HCT116 (cell line): ENCODE results near the gene TMEM45A. TPM values are rescaled to one million over a fixed set of nuclear protein-coding genes. Genes with fewer than 3 reads are reported as not detected.

Experiments used
- ATAC-seq: fragments of 200-7000 bp; cut with Tn5 transposase; 2 replicates; pipeline ENCODE4 v1.9.1; 2020; ENCODE audit warnings: mild to moderate bottlenecking, moderate library complexity
- BruUV-seq: library from RNA; stranded (reverse); fragments of 400-500 nt; replicated peaks from 2 replicates; lab custom pipeline; 2021; lab: Mats Ljungman, UMichigan
- CTCF ChIA-PET: fragments of 300-600 bp; sonication (Branson Sonifier 250); formaldehyde crosslinking; loops from one replicate; lab custom pipeline; 2021; ENCODE audit warnings: antibody characterized with exemption; lab: Charles Lee
- POLR2A ChIA-PET: fragments of 300-600, 350-600 bp; sonication (Branson Sonifier 250); formaldehyde crosslinking; loops from one replicate; lab custom pipeline; 2021; ENCODE audit warnings: antibody characterized with exemption; lab: Charles Lee
- RAD21 ChIA-PET, 2 experiments: fragments of 300-600 bp; sonication (Branson Sonifier 250); formaldehyde crosslinking; loops; one replicate each; lab custom pipeline; 2023; ENCODE audit warnings: low total read pairs in 2 of 2; ENCODE audit not compliant: uncharacterized antibody in 2 of 2, unreplicated experiment in 2 of 2, low non-redundant PET in 1 of 2; lab: Charles Lee
- DNase-seq: peaks from one replicate; pipeline ENCODE4 v3.0.0-alpha.2; 2010; ENCODE audit warnings: low read depth, low spot score
- H2AFZ ChIP-seq: fragments of 200-600 bp; shearing (Covaris generic), sonication (generic); 2 replicates; pipeline ENCODE4 v1.6.1; 2017; ENCODE audit warnings: low read depth, mixed run types, mixed read lengths, antibody characterized with exemption, low read length; ENCODE audit not compliant: poor library complexity, severe bottlenecking
- H3K27ac ChIP-seq: 2 replicates; pipeline ENCODE4 v1.5.1; 2012; ENCODE audit warnings: low read depth, low read length
- H3K27me3 ChIP-seq: fragments of 200-600 bp; sonication (generic); 2 replicates; pipeline ENCODE4 v1.6.1; 2016; ENCODE audit warnings: mixed run types, low read length, mixed read lengths; ENCODE audit not compliant: insufficient read depth
- H3K36me3 ChIP-seq, 2 experiments: fragments of 200-500 bp in 1 of 2; fragments of 200-600 bp in 1 of 2; sonication (Bioruptor generic) in 1 of 2; sonication (generic) in 1 of 2; 2 replicates each; pipeline versions ENCODE4 v1.5.1 to v1.6.1; 2014 to 2016; ENCODE audit warnings: low read length in 2 of 2, inconsistent platforms in 1 of 2, mixed read lengths in 1 of 2, mixed run types in 1 of 2; ENCODE audit not compliant: insufficient read depth in 2 of 2, control insufficient read depth in 1 of 2
- H3K4me1 ChIP-seq, 2 experiments: fragments of 200-600 bp in 1 of 2; sonication (generic) in 1 of 2; 2 replicates each; pipeline versions ENCODE4 v1.5.1 to v1.6.1; 2012 to 2017; ENCODE audit warnings: low read length in 2 of 2, inconsistent platforms in 1 of 2, mild to moderate bottlenecking in 1 of 2, mixed read lengths in 1 of 2, mixed run types in 1 of 2, moderate library complexity in 1 of 2; ENCODE audit not compliant: insufficient read depth in 2 of 2, control insufficient read depth in 1 of 2
- H3K4me2 ChIP-seq: fragments of 200-600 bp; sonication (generic); 2 replicates; pipeline ENCODE4 v1.6.1; 2017; ENCODE audit warnings: mixed run types, low read length, mixed read lengths
- H3K4me3 ChIP-seq, 2 experiments: fragments of 200-600 bp in 1 of 2; sonication (generic) in 1 of 2; replicated peaks in 1 of 2; 2 replicates each; pipeline ENCODE4 v1.5.1; 2011 to 2016; ENCODE audit warnings: low read length in 2 of 2, control low read depth in 1 of 2, low read depth in 1 of 2, mild to moderate bottlenecking in 1 of 2, mixed read lengths in 1 of 2, mixed run types in 1 of 2
- H3K79me2 ChIP-seq: fragments of 200-600 bp; sonication (generic); 2 replicates; pipeline ENCODE4 v1.6.1; 2017; ENCODE audit warnings: mild to moderate bottlenecking, mixed run types, low read length, moderate library complexity, mixed read lengths; ENCODE audit not compliant: insufficient read depth
- H3K9ac ChIP-seq: fragments of 200-600 bp; sonication (generic); 2 replicates; pipeline ENCODE4 v1.6.1; 2016; ENCODE audit warnings: low read length, mixed read lengths
- H3K9me2 ChIP-seq: fragments of 200-600 bp; sonication (generic), shearing (Covaris generic); 2 replicates; pipeline ENCODE4 v1.6.1; 2017; ENCODE audit warnings: mixed run types, mild to moderate bottlenecking, moderate library complexity; ENCODE audit not compliant: insufficient read depth
- H3K9me3 ChIP-seq, 2 experiments: fragments of 200-500 bp in 1 of 2; fragments of 200-600 bp in 1 of 2; sonication (Bioruptor generic) in 1 of 2; sonication (generic) in 1 of 2; 2 replicates each; pipeline ENCODE4 v1.6.1; 2014 to 2017; ENCODE audit warnings: low read length in 2 of 2, mixed read lengths in 2 of 2, inconsistent platforms in 1 of 2, low read depth in 1 of 2, mild to moderate bottlenecking in 1 of 2, mixed run types in 1 of 2, moderate library complexity in 1 of 2; ENCODE audit not compliant: control insufficient read depth in 1 of 2, insufficient read depth in 1 of 2
- H4K20me1 ChIP-seq: fragments of 200-600 bp; sonication (generic), shearing (Covaris generic); 2 replicates; pipeline ENCODE4 v1.6.1; 2017; ENCODE audit warnings: mixed run types, mild to moderate bottlenecking, moderate library complexity; ENCODE audit not compliant: insufficient read depth
- CEBPB ChIP-seq: IDR thresholded peaks from 2 replicates; pipeline ENCODE4 v1.6.1; 2012; ENCODE audit warnings: low read depth
- EGR1 ChIP-seq: IDR thresholded peaks from 2 replicates; pipeline ENCODE4 v1.6.1; 2012; ENCODE audit warnings: low read depth
- ELF1 ChIP-seq: IDR thresholded peaks from 2 replicates; pipeline ENCODE4 v1.6.1; 2012; ENCODE audit warnings: low read depth, borderline replicate concordance
- EZH2 ChIP-seq: fragments of 200-600 bp; sonication (generic); IDR thresholded peaks from 2 replicates; pipeline ENCODE4 v1.6.1; 2017; ENCODE audit warnings: antibody characterized with exemption, mixed run types
- RAD21 ChIP-seq: IDR thresholded peaks from 2 replicates; pipeline ENCODE4 v1.6.1; 2012; ENCODE audit warnings: low read depth, mild to moderate bottlenecking
- SP1 ChIP-seq: IDR thresholded peaks from 2 replicates; pipeline ENCODE4 v1.6.1; 2012; ENCODE audit warnings: low read depth
- YY1 ChIP-seq: IDR thresholded peaks from 2 replicates; pipeline ENCODE4 v1.6.1; 2011; ENCODE audit warnings: low read length, low read depth, moderate library complexity, mild to moderate bottlenecking; ENCODE audit not compliant: insufficient replicate concordance; ENCODE audit errors: extremely low read depth
- ZFX ChIP-seq: fragments of 450-650 bp; IDR thresholded peaks from 2 replicates; pipeline ENCODE4 v1.6.1; 2017
- ZNF274 ChIP-seq: fragments of 200-500 bp; sonication (Bioruptor generic); IDR thresholded peaks from 2 replicates; pipeline ENCODE4 v1.6.1; 2014; ENCODE audit warnings: mild to moderate bottlenecking, low read depth, low read length, inconsistent platforms
- intact Hi-C: fragments of 100-400 bp; cut with micrococcal nuclease; formaldehyde crosslinking; loops from 2 replicates; pipeline ENCODE4 v1.10.0; 2022
- total RNA-seq: library from RNA; stranded (reverse); gene quantifications from one replicate; pipeline ENCODE4 v1.2.1, GENCODE V29; 2021; ENCODE audit not compliant: unreplicated experiment
- TF ChIP-seq, protein P1 (sequence below): IDR thresholded peaks from 2 replicates; pipeline ENCODE4 v1.6.1; 2011; ENCODE audit warnings: mild to moderate bottlenecking, low read length, moderate library complexity; ENCODE audit not compliant: insufficient replicate concordance; ENCODE audit errors: extremely low read depth
- TF ChIP-seq, protein P2 (sequence below), 3 experiments: fragments of 200-600 bp in 1 of 3; sonication (generic) in 1 of 3; IDR thresholded peaks in 2 of 3; conservative IDR thresholded peaks in 1 of 3; 2 replicates each; pipeline ENCODE4 v1.5.1; 2012 to 2017; ENCODE audit warnings: low read depth in 2 of 3, low read length in 2 of 3, antibody characterized with exemption in 1 of 3, borderline replicate concordance in 1 of 3, control low read depth in 1 of 3, mild to moderate bottlenecking in 1 of 3, mixed read lengths in 1 of 3, mixed run types in 1 of 3, moderate library complexity in 1 of 3; ENCODE audit not compliant: insufficient read depth in 1 of 3
- TF ChIP-seq, protein P3 (sequence below): IDR thresholded peaks from 2 replicates; pipeline ENCODE4 v1.6.1; 2012
- TF ChIP-seq, protein P4 (sequence below): IDR thresholded peaks from 2 replicates; pipeline ENCODE4 v1.6.1; 2012

The TMEM45A gene
- total RNA-seq, 1 experiment from 2014 or later: 5.0 TPM

DNA sequence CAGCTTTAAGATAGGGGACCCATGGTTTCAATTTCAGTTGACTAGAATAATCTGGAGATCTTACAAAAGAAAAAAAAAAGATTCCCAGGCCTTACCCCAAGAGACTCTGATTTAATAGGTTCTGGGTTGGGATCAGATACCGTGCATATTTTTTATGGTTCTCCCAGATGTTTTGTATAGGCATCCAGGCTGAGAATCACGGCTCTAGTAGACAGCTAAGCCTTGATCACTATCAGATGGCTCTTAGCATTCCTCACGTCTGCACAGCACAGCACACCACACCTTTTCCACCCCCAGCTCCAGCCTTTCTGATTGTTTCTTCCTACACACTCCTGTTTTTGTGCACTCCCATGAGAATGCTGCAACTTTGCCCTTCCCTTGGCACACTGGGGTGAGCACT lies 40.8 kb downstream of the TMEM45A start (continued):
- TF ChIP-seq, protein P1, sequence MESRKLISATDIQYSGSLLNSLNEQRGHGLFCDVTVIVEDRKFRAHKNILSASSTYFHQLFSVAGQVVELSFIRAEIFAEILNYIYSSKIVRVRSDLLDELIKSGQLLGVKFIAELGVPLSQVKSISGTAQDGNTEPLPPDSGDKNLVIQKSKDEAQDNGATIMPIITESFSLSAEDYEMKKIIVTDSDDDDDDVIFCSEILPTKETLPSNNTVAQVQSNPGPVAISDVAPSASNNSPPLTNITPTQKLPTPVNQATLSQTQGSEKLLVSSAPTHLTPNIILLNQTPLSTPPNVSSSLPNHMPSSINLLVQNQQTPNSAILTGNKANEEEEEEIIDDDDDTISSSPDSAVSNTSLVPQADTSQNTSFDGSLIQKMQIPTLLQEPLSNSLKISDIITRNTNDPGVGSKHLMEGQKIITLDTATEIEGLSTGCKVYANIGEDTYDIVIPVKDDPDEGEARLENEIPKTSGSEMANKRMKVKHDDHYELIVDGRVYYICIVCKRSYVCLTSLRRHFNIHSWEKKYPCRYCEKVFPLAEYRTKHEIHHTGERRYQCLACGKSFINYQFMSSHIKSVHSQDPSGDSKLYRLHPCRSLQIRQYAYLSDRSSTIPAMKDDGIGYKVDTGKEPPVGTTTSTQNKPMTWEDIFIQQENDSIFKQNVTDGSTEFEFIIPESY: no peak
- TF ChIP-seq ZNF274 (no peak), ZFX (no peak), EZH2 (no peak)
- TF ChIP-seq, protein P2, sequence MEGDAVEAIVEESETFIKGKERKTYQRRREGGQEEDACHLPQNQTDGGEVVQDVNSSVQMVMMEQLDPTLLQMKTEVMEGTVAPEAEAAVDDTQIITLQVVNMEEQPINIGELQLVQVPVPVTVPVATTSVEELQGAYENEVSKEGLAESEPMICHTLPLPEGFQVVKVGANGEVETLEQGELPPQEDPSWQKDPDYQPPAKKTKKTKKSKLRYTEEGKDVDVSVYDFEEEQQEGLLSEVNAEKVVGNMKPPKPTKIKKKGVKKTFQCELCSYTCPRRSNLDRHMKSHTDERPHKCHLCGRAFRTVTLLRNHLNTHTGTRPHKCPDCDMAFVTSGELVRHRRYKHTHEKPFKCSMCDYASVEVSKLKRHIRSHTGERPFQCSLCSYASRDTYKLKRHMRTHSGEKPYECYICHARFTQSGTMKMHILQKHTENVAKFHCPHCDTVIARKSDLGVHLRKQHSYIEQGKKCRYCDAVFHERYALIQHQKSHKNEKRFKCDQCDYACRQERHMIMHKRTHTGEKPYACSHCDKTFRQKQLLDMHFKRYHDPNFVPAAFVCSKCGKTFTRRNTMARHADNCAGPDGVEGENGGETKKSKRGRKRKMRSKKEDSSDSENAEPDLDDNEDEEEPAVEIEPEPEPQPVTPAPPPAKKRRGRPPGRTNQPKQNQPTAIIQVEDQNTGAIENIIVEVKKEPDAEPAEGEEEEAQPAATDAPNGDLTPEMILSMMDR (IDR thresholded peaks at IDR 0.05 in 2 of 3, conservative IDR thresholded peaks at IDR 0.05 in 1 of 3; ENCODE audit: borderline replicate concordance in 1 of 3, insufficient read depth in 1 of 3, low read depth in 2 of 3, low read length in 2 of 3): no peak

DNA sequence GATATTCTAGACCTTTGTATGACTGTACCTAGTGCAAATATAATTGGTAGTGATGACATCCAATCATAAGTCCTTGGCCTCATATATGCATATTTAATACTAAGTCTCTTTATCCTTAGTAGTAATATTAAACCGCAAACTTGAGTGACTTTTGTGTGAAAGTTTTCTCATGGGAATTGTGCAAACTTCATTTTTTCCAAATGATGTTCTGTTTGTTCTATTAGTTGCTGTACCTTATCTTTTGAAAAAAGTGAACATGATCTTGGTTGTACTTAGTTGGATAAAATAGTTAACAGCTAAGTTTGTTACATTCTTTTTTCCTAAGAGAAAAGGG lies 43.2 kb downstream of the TMEM45A start:
- Histone ChIP-seq H3K4me3 (no peak overlapping the region), H3K27ac (no peak overlapping the region), H2AFZ (no peak overlapping the region), H3K4me1 (no peaks in the 10 kb centered on the region)
- TF ChIP-seq ELF1 (no peak), CEBPB (no peak), RAD21 (no peak), YY1 (no peak), EGR1 (no peak), SP1 (no peak)
- TF ChIP-seq, protein P3, sequence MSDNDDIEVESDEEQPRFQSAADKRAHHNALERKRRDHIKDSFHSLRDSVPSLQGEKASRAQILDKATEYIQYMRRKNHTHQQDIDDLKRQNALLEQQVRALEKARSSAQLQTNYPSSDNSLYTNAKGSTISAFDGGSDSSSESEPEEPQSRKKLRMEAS: no peak
- TF ChIP-seq, protein P2 (IDR thresholded peaks at IDR 0.05 in 2 of 3, conservative IDR thresholded peaks at IDR 0.05 in 1 of 3; ENCODE audit: borderline replicate concordance in 1 of 3, insufficient read depth in 1 of 3, low read depth in 2 of 3, low read length in 2 of 3): no peak
- TF ChIP-seq, protein P4, sequence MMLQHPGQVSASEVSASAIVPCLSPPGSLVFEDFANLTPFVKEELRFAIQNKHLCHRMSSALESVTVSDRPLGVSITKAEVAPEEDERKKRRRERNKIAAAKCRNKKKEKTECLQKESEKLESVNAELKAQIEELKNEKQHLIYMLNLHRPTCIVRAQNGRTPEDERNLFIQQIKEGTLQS: no peak
- TF ChIP-seq, all 23 proteins: peak for 0
- DNase-seq (no peak), ATAC-seq (no peak)
- Histone ChIP-seq H3K9me2 (no peaks in the 10 kb centered on the region), H3K79me2 (no peaks in the 10 kb centered on the region), H4K20me1 (no peaks in the 10 kb centered on the region), H3K36me3 (no peaks in the 10 kb centered on the region), H3K9ac (no peak overlapping the region), H3K27me3 (no peaks in the 10 kb centered on the region), H3K9me3 (no peaks in the 10 kb centered on the region), H3K4me2 (no peak overlapping the region)
- ChIA-PET RAD21 (no interaction called here), POLR2A (no interaction called here), CTCF (no interaction called here)
- intact Hi-C loops: no loop called here
- no TSS peak for BruUV-seq
